Common myeloid progenitor, CD34-positive (primary cell): ENCODE measurements around the gene ZFP1.

Source experiments
- CTCF ChIA-PET: fragments of 350-600 bp; sonication (Branson Sonifier 250); formaldehyde crosslinking; loops from one replicate; lab custom pipeline; 2021; ENCODE audit warnings: antibody characterized with exemption; lab: Charles Lee
- POLR2A ChIA-PET: fragments of 350-600 bp; sonication (Branson Sonifier 250); formaldehyde crosslinking; loops from one replicate; lab custom pipeline; 2021; ENCODE audit warnings: antibody characterized with exemption; lab: Charles Lee
- DNase-seq, 3 donors: peaks; one replicate each; pipeline versions ENCODE4 v3.0.0 to v3.0.0-alpha.2; 2013
- H3K27ac ChIP-seq, 2 experiments: 1 replicate in 1 of 2; 2 replicates in 1 of 2; pipeline ENCODE4 v1.7.0; 2013; ENCODE audit warnings: inconsistent platforms in 2 of 2, low read length in 2 of 2, mild to moderate bottlenecking in 2 of 2, low read depth in 1 of 2, moderate library complexity in 1 of 2; ENCODE audit not compliant: severe bottlenecking in 2 of 2, insufficient read depth in 1 of 2, poor library complexity in 1 of 2
- H3K27me3 ChIP-seq, 5 experiments: replicated peaks in 2 of 5; 1 replicate in 3 of 5; 2 replicates in 2 of 5; pipeline versions ENCODE4 v1.6.1 to v1.7.0; 2013; ENCODE audit warnings: low read length in 4 of 5, mild to moderate bottlenecking in 2 of 5, moderate library complexity in 2 of 5, inconsistent platforms in 1 of 5; ENCODE audit not compliant: insufficient read depth in 5 of 5, control insufficient read depth in 4 of 5
- H3K36me3 ChIP-seq, 4 experiments: 1 replicate in 2 of 4; 2 replicates in 2 of 4; pipeline versions ENCODE4 v1.6.1 to v1.7.0; 2013; ENCODE audit warnings: low read length in 3 of 4, control low read depth in 1 of 4, mild to moderate bottlenecking in 1 of 4; ENCODE audit not compliant: control insufficient read depth in 4 of 4, insufficient read depth in 4 of 4
- H3K4me1 ChIP-seq, 4 experiments: 1 replicate in 3 of 4; 2 replicates in 1 of 4; pipeline versions ENCODE4 v1.6.1 to v1.7.1; 2013; ENCODE audit warnings: low read length in 3 of 4, mild to moderate bottlenecking in 3 of 4, control low read depth in 1 of 4, inconsistent platforms in 1 of 4, moderate library complexity in 1 of 4; ENCODE audit not compliant: control insufficient read depth in 4 of 4, insufficient read depth in 4 of 4; ENCODE audit errors: control extremely low read depth in 1 of 4
- H3K4me3 ChIP-seq, 7 experiments: 1 replicate in 4 of 7; 2 replicates in 3 of 7; pipeline versions ENCODE4 v1.5.1 to v1.7.0; 2013; ENCODE audit warnings: mild to moderate bottlenecking in 7 of 7, low read length in 6 of 7, moderate library complexity in 6 of 7, inconsistent platforms in 2 of 7, low read depth in 2 of 7, control low read depth in 1 of 7; ENCODE audit not compliant: insufficient read depth in 4 of 7, control insufficient read depth in 1 of 7; ENCODE audit errors: extremely low read depth in 1 of 7
- H3K9me3 ChIP-seq, 5 experiments: 1 replicate in 4 of 5; 2 replicates in 1 of 5; pipeline versions ENCODE4 v1.6.1 to v1.7.1; 2013; ENCODE audit warnings: low read length in 4 of 5, mild to moderate bottlenecking in 2 of 5, inconsistent platforms in 1 of 5, low read depth in 1 of 5, moderate library complexity in 1 of 5; ENCODE audit not compliant: control insufficient read depth in 4 of 5, insufficient read depth in 2 of 5; ENCODE audit errors: control extremely low read depth in 1 of 5
- WGBS: methylation state at CpG from one replicate; pipeline ENCODE4 v1.1.5; 2013; ENCODE audit not compliant: insufficient coverage; 5-methylcytosine and 5-hydroxymethylcytosine counted together

ZFP1 gene

DNA sequence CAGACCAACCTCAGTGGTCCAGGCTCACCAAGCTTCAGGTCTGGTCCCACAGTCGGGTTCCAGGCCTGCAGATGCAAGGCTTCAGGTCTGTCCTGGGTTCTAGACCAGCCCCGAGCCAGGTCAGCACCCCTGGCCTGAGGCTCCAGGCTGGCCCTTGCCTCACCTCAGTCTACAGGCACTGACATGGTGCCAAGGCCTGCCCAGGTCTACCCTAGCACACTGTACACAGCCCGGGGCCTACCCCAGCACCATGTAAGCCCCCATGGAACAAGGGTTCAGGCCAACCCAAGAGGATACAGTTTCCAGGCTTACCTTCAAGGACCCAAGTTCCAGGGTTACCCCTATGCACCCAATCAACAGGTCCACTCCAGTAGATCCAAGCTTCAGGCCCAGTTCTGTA lies 26.8 kb downstream of the ZFP1 start:
- 95% methylated on average over 3 of the region's 3 CpGs for WGBS
- Histone ChIP-seq H3K9me3 (peaks cover 2 to 74% (median 36%) of the 10 kb centered on the region in 5 experiments), H3K27me3 (no peaks in the 10 kb centered on the region), H3K36me3 (peaks cover 1 to 24% (median 7%) of the 10 kb centered on the region in 4 experiments), H3K27ac (no peak overlapping the region), H3K4me3 (no peak overlapping the region), H3K4me1 (no peaks in the 10 kb centered on the region)
- CTCF ChIA-PET = no interaction called here
- POLR2A ChIA-PET = no interaction called here
- no peak for DNase-seq

DNA sequence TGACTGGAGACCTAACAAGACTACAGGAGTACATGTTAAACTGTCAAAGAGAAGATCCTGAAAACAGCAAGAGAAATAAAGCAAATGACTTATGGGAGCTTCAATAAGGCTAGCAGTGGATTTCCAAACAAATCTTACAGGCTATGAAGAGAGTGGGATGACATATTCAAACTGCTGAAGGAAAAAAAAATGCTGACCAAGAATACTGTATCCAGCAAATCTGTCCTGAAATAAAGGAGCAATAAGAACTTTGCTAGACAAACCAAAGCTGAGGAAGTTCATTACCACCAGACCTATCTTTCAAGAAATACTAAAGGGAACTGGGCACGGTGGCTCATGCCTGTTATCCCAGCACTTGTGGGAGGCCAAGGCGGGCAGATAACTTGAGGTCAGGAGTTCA lies 28.6 kb downstream of the ZFP1 start:
- peaks cover 2 to 57% (median 31%) of the 10 kb centered on the region in 5 experiments for H3K9me3 ChIP-seq
- H3K27ac ChIP-seq = no peak overlapping the region
- no peak overlapping the region for H3K4me3 ChIP-seq
- peaks cover 0 to 8% (median 0%) of the 10 kb centered on the region in 4 experiments for H3K36me3 ChIP-seq
- CTCF ChIA-PET = no interaction called here
- POLR2A ChIA-PET = interaction anchor here (0.6 kb wide), 1 partner anchor 9 kb away, joined by 3 read pairs; no protein-coding TSS in a partner anchor
- H3K4me1 ChIP-seq = no peaks in the 10 kb centered on the region
- peak in 1 of 3 donors; percentile 9 for DNase-seq
- 100% methylated on average over 1 of the region's 2 CpGs for WGBS
- no peaks in the 10 kb centered on the region for H3K27me3 ChIP-seq

DNA sequence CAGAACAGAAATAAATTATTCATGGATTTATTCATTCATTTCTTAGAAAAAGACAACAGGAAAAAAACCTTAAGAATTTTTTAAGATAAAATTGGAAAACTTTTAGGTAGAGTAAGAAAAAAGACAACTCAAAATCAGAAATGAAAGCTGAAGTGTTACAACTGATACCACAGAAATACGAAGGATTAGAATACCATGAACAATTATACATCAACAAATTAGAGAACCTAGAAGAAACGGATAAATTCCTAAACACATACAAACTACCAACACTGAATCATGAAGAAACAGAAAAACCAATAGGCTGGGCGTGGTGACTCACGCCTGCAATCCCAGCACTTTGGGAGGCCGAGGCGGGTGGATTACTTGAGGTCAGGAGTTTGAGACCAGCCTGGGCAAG lies 30.9 kb downstream of the ZFP1 start:
- WGBS = 96% methylated on average over 4 of the region's 6 CpGs
- Histone ChIP-seq H3K27ac (no peak overlapping the region), H3K9me3 (peaks cover 2 to 38% (median 22%) of the 10 kb centered on the region in 5 experiments), H3K27me3 (no peaks in the 10 kb centered on the region), H3K4me3 (no peak overlapping the region), H3K4me1 (no peaks in the 10 kb centered on the region), H3K36me3 (no peaks in the 10 kb centered on the region)
- ChIA-PET POLR2A (no interaction called here), CTCF (no interaction called here)
- DNase-seq = no peak

DNA sequence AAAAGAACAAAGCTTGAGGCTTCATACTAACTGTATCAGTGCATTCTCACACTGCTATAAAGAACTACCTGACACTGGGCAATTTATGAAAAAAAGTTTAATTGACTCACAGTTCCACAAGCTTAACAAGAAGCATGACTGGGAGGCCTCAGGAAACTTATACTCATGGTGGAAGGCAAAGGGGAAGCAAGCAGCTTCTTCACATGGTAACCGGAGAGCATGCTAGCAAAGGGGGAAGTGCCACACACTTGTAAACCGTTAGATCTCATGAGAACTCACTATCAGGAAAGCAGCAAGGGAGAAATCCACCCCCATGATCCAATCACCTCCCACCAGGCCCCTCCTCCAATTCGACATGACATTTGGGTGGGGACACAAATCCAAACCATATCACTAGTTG lies 33.3 kb downstream of the ZFP1 start:
- Histone ChIP-seq H3K27ac (no peak overlapping the region), H3K9me3 (peaks cover 5 to 26% (median 5%) of the 10 kb centered on the region in 5 experiments), H3K4me1 (no peaks in the 10 kb centered on the region), H3K27me3 (no peaks in the 10 kb centered on the region), H3K36me3 (no peaks in the 10 kb centered on the region), H3K4me3 (no peak overlapping the region)
- ChIA-PET POLR2A (no interaction called here), CTCF (no interaction called here)
- DNase-seq = peak in 2 of 3 donors; percentile 60 to 70
- 19% methylated on average over 2 of the region's 3 CpGs for WGBS

DNA sequence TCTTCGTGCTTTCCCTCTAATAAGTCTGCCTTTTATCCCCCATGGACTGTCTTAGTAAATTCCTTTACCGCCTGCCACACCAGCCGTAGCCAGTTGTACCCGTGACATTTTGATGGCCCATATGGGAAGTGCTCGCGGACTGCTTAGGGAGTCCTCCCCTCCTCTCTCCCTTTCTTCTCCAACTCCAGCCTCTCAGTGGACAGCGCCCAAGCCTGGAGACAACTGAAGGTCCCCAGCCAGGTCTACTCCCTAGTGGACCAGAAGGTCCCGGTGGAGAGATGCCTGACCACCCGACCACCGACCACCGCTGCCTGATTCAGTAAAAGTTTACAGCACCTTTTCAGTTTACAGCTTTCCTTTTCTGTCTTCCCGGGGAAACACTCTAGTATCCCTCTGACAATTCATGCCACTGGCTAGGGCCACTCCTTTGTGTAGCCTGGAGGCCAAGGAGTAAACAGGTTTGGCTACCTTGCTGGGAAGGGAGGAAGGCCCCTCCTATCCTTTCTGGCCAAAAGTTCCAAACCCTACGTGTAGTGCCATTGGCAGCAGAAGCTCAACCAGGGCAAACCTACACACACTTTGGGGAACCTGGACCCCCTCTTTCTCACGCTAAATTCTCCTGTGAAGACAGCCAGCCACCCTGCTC lies 40.6 kb downstream of the ZFP1 start:
- ChIA-PET POLR2A (interaction anchor here (0.6 kb wide), 1 partner anchor 210 kb away, joined by 3 read pairs; no protein-coding TSS in a partner anchor), CTCF (interaction anchor here (2.3 kb wide), 1 partner anchor 9 kb away, joined by 10 read pairs; no protein-coding TSS in a partner anchor)
- Histone ChIP-seq H3K27ac (no peak overlapping the region), H3K4me3 (no peak overlapping the region), H3K36me3 (no peaks in the 10 kb centered on the region), H3K9me3 (peaks cover 0 to 10% (median 3%) of the 10 kb centered on the region in 5 experiments), H3K4me1 (no peaks in the 10 kb centered on the region), H3K27me3 (peaks cover 0 to 36% (median 5%) of the 10 kb centered on the region in 5 experiments)
- WGBS = 92% methylated on average over 14 of the region's 14 CpGs
- no peak for DNase-seq

DNA sequence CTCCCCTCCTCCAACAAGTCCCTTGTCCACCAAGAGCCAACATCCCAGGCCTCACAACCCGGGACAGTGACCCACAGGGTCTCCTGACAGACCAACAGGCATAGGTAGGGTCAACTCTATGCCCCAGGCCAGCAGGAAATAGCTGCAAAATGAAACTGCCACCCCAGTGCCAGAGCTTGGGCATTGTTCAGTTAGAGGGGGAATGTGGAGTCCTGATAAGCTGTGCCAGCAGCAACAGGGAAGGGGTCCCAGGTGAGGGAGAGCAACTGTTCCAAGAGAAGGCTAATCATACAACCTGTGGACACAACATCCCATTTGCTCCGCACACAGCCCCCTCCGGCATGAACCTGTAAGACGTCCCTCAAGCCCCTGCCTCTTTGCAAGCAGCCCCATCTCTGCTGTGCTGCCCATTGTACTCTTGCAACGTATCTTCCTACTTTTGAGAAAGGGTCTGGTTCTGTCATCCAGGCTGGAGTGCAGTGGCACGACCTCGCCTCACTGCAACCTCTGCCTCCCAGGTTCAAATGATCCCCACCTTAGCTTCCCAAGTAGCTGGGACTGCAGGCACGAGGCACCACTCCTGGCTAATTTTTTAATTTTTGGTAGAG lies 41.4 kb downstream of the ZFP1 start:
- peaks cover 0 to 10% (median 4%) of the 10 kb centered on the region in 5 experiments for H3K9me3 ChIP-seq
- no peak for DNase-seq
- ChIA-PET CTCF (no interaction called here), POLR2A (interaction anchor here (0.6 kb wide), 1 partner anchor 209 kb away, joined by 3 read pairs; no protein-coding TSS in a partner anchor)
- peaks cover 0 to 40% (median 5%) of the 10 kb centered on the region in 5 experiments for H3K27me3 ChIP-seq
- H3K4me1 ChIP-seq = no peaks in the 10 kb centered on the region
- H3K4me3 ChIP-seq = no peak overlapping the region
- 84% methylated on average over 8 of the region's 8 CpGs for WGBS
- no peak overlapping the region for H3K27ac ChIP-seq
- H3K36me3 ChIP-seq = no peaks in the 10 kb centered on the region
